Endothelial cell of umbilical vein (primary cell): ENCODE results near the gene AUH. TPM values are rescaled to one million over a fixed set of nuclear protein-coding genes. Genes with fewer than 3 reads are reported as not detected.

Source experiments
- BruUV-seq: library from RNA; stranded (reverse); fragments of 400-500 nt; replicated peaks from 2 replicates; lab custom pipeline; 2021; lab: Mats Ljungman, UMichigan
- CTCF ChIA-PET: fragments of 300-600, 350-600 bp; sonication (Branson Sonifier 250); formaldehyde crosslinking; loops from one replicate; lab custom pipeline; 2021; ENCODE audit warnings: antibody characterized with exemption, inconsistent platforms; lab: Charles Lee
- POLR2A ChIA-PET: fragments of 300-600, 350-600 bp; sonication (Branson Sonifier 250); formaldehyde crosslinking; loops from one replicate; lab custom pipeline; 2021; ENCODE audit warnings: antibody characterized with exemption, inconsistent platforms; lab: Charles Lee
- DNase-seq: peaks from one replicate; pipeline ENCODE4 v3.0.0-alpha.2; 2011; ENCODE audit warnings: low read depth, low spot score
- FAIRE-seq: peaks from 2 replicates; lab custom pipeline; 2011; peaks lifted over from hg19 to GRCh38; lab: Jason Lieb, UNC
- H2AFZ ChIP-seq: 2 replicates; pipeline ENCODE4 v1.6.0; 2012; ENCODE audit warnings: low read depth, low read length, control low read depth, inconsistent platforms
- H3K27ac ChIP-seq: 2 replicates; pipeline ENCODE4 v1.5.1; 2011; ENCODE audit warnings: low read depth, mild to moderate bottlenecking, control low read depth, low read length, moderate library complexity; ENCODE audit not compliant: insufficient read depth
- H3K27me3 ChIP-seq, 2 experiments: 2 replicates each; pipeline versions ENCODE4 v1.6.0 to v1.6.1; 2011; ENCODE audit warnings: low read length in 2 of 2, mixed read lengths in 1 of 2; ENCODE audit not compliant: control insufficient read depth in 2 of 2, insufficient read depth in 2 of 2
- H3K36me3 ChIP-seq, 2 experiments: 2 replicates in 1 of 2; 3 replicates in 1 of 2; pipeline ENCODE4 v1.5.1; 2011; ENCODE audit warnings: low read length in 2 of 2, mild to moderate bottlenecking in 1 of 2, moderate library complexity in 1 of 2; ENCODE audit not compliant: control insufficient read depth in 2 of 2, insufficient read depth in 2 of 2; ENCODE audit errors: extremely low read depth in 1 of 2
- H3K4me1 ChIP-seq: 3 replicates; pipeline ENCODE4 v1.5.1; 2011; ENCODE audit warnings: mild to moderate bottlenecking, low read length; ENCODE audit not compliant: control insufficient read depth, insufficient read depth; ENCODE audit errors: extremely low read depth
- H3K4me2 ChIP-seq: 2 replicates; pipeline ENCODE4 v1.6.1; 2011; ENCODE audit warnings: low read length, control low read depth, mixed read lengths; ENCODE audit not compliant: insufficient read depth
- H3K4me3 ChIP-seq, 3 experiments: fragments of 200-600 bp in 1 of 3; sonication (generic), shearing (Covaris generic) in 1 of 3; replicated peaks in 1 of 3; 2 replicates each; pipeline ENCODE4 v1.5.1; 2011 to 2016; ENCODE audit warnings: control low read depth in 3 of 3, low read length in 3 of 3, mild to moderate bottlenecking in 2 of 3, inconsistent platforms in 1 of 3, low read depth in 1 of 3, moderate library complexity in 1 of 3; ENCODE audit not compliant: insufficient read depth in 1 of 3
- H3K79me2 ChIP-seq: 2 replicates; pipeline ENCODE4 v1.6.0; 2012; ENCODE audit warnings: low read length, inconsistent platforms; ENCODE audit not compliant: control insufficient read depth, insufficient read depth
- H3K9ac ChIP-seq: replicated peaks from 2 replicates; pipeline ENCODE3; 2011; ENCODE audit warnings: low read length, control low read depth; ENCODE audit not compliant: insufficient read depth; ENCODE audit errors: extremely low read depth
- H3K9me1 ChIP-seq: replicated peaks from 3 replicates; pipeline ENCODE4 v1.6.0; 2011; ENCODE audit warnings: mild to moderate bottlenecking, low read length; ENCODE audit not compliant: control insufficient read depth, insufficient read depth; ENCODE audit errors: extremely low read depth
- H3K9me3 ChIP-seq: replicated peaks from 2 replicates; pipeline ENCODE4 v1.5.1; 2012; ENCODE audit warnings: low read length, inconsistent platforms; ENCODE audit not compliant: control insufficient read depth, insufficient read depth
- H4K20me1 ChIP-seq: replicated peaks from 2 replicates; pipeline ENCODE3; 2011; ENCODE audit warnings: mild to moderate bottlenecking, low read length; ENCODE audit not compliant: control insufficient read depth, insufficient read depth; ENCODE audit errors: extremely low read depth
- EZH2 ChIP-seq: IDR thresholded peaks from 2 replicates; pipeline ENCODE4 v1.6.1; 2012; ENCODE audit warnings: borderline replicate concordance, low read depth, mild to moderate bottlenecking, moderate library complexity, low read length, inconsistent platforms; ENCODE audit not compliant: severe bottlenecking
- FOS ChIP-seq: IDR thresholded peaks from 2 replicates; pipeline ENCODE4 v1.6.1; 2011; ENCODE audit warnings: mild to moderate bottlenecking, low read length, moderate library complexity, borderline replicate concordance; ENCODE audit not compliant: insufficient read depth
- GATA2 ChIP-seq: IDR thresholded peaks from 2 replicates; pipeline ENCODE4 v1.7.0; 2011; ENCODE audit warnings: low read depth, mild to moderate bottlenecking, moderate library complexity, mixed read lengths, low read length; ENCODE audit not compliant: insufficient read length, insufficient read depth
- JUN ChIP-seq: IDR thresholded peaks from 2 replicates; pipeline ENCODE4 v1.6.1; 2011; ENCODE audit warnings: borderline replicate concordance, low read depth; ENCODE audit not compliant: insufficient read length, insufficient read depth
- POLR2AphosphoS5 ChIP-seq: IDR thresholded peaks from 2 replicates; pipeline ENCODE4 v1.6.1; 2012; ENCODE audit warnings: low read depth, mild to moderate bottlenecking, control low read depth, low read length, moderate library complexity; ENCODE audit not compliant: insufficient read depth
- dilution Hi-C: fragments of 300-500 bp; cut with MboI; formaldehyde crosslinking; loops from one replicate; pipeline ENCODE4 v1.15.0; 2019; ENCODE audit warnings: low sequenced_read_pairs; ENCODE audit not compliant: extremely low pct_ligation_motif_present
- intact Hi-C: fragments of 100-400 bp; cut with micrococcal nuclease; formaldehyde crosslinking; loops from one replicate; pipeline ENCODE4 v1.10.0; 2022
- polyA plus RNA-seq, 4 experiments: library from polyadenylated mRNA; depleted of rRNA in 3 of 4; stranded (reverse) in 3 of 4; unstranded in 1 of 4; fragments of >200 nt; gene quantifications; 2 replicates each; pipeline versions ENCODE4 v1.2.1 to v1.2.3, GENCODE V29; 2011 to 2012; ENCODE audit warnings: missing spikeins in 1 of 4
- total RNA-seq: library from RNA; stranded (reverse); gene quantifications from 2 replicates; pipeline ENCODE4 v1.2.3, GENCODE V29; 2021
- TF ChIP-seq, protein P1 (sequence below), 2 donors: IDR thresholded peaks; 1 replicate in 1 of 2; 2 replicates in 1 of 2; pipeline ENCODE4 v1.5.1; 2011; ENCODE audit warnings: low read length in 2 of 2, mild to moderate bottlenecking in 2 of 2, moderate library complexity in 2 of 2, control low read depth in 1 of 2, inconsistent platforms in 1 of 2, low read depth in 1 of 2; ENCODE audit not compliant: insufficient read depth in 1 of 2; ENCODE audit errors: extremely low read depth in 1 of 2

Gene AUH
- total and polyA plus RNA-seq, 2 donors (not counting 3 experiments of a cell fraction or from before 2014, with no cell fraction given) = 2.3 to 9.2 TPM

DNA sequence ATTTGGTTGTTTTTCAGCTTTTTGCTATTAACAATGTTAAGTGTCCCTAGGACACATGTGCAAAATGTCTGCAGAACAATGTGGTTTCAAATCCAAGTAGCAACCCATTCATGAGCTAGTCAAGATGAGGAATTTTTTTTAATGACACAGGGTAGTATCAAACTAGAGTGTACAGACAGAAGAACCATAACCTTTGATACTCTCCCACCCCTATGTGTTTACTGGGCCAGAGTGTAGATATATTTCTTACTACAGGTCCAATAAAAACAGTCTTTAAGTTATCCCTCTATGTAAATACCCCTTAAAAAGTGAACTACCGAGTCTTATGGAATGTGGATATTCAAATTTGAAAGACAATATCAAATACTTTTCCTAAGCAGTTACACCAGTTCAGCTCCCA is 45.6 kb downstream of the AUH start:
- TF ChIP-seq GATA2 (no peak), EZH2 (no peak), POLR2AphosphoS5 (no peak), JUN (no peak), FOS (no peak)
- TF ChIP-seq, protein P1, sequence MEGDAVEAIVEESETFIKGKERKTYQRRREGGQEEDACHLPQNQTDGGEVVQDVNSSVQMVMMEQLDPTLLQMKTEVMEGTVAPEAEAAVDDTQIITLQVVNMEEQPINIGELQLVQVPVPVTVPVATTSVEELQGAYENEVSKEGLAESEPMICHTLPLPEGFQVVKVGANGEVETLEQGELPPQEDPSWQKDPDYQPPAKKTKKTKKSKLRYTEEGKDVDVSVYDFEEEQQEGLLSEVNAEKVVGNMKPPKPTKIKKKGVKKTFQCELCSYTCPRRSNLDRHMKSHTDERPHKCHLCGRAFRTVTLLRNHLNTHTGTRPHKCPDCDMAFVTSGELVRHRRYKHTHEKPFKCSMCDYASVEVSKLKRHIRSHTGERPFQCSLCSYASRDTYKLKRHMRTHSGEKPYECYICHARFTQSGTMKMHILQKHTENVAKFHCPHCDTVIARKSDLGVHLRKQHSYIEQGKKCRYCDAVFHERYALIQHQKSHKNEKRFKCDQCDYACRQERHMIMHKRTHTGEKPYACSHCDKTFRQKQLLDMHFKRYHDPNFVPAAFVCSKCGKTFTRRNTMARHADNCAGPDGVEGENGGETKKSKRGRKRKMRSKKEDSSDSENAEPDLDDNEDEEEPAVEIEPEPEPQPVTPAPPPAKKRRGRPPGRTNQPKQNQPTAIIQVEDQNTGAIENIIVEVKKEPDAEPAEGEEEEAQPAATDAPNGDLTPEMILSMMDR (IDR thresholded peaks at IDR 0.05; ENCODE audit: extremely low read depth in 1 of 2, insufficient read depth in 1 of 2, low read depth in 1 of 2, low read length in 2 of 2) = no peak
- no peaks in the 10 kb centered on the region for H3K9me1 ChIP-seq
- FAIRE-seq = no peak
- H3K4me1 ChIP-seq = no peaks in the 10 kb centered on the region
- no peak overlapping the region for H2AFZ ChIP-seq
- intact Hi-C loops (no loop called here), dilution Hi-C loops (no loop called here)
- H3K27ac ChIP-seq = no peak overlapping the region
- H3K36me3 ChIP-seq = no peaks in the 10 kb centered on the region
- no peak for DNase-seq
- no peaks in the 10 kb centered on the region for H3K9me3 ChIP-seq
- POLR2A ChIA-PET = no interaction called here
- H3K27me3 ChIP-seq = no peaks in the 10 kb centered on the region
- no peak overlapping the region for H3K9ac ChIP-seq
- no peaks in the 10 kb centered on the region for H3K79me2 ChIP-seq
- BruUV-seq = no TSS peak
- CTCF ChIA-PET = interaction anchor here (1.2 kb wide), 1 partner anchor 123 kb away, joined by 3 read pairs; no protein-coding TSS in a partner anchor
- no peak overlapping the region for H3K4me3 ChIP-seq
- H3K4me2 ChIP-seq = no peak overlapping the region
- no peaks in the 10 kb centered on the region for H4K20me1 ChIP-seq
